ENCODE results near the gene ANAPC5.

The ANAPC5 gene

DNA sequence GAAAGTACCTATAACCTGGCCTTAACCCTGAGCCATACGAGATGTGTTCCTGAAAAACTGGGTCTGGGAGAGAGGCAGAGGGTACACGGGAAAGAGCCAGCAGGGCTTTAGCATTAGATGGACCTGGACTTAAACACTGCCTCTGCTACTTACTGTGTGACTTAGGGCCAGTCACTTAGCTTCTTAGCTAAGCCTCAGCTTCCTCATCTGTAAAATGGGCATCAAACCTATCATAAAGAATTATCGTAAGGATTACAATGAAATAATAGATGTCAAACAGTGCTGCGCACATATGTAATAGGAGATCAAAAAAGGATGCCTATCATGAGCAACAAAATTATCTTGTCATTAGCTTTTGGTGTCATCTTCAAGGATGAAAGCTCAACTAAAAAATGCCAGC lies 23.6 kb downstream of the ANAPC5 start:
- Histone ChIP-seq H2AFZ (no peak overlapping the region), H3K9ac (no peak overlapping the region), H3K27ac (no peak overlapping the region), H3K9me3 (ENCODE audit: control insufficient read depth, low read length) (no peaks in the 10 kb centered on the region), H3K4me2 (ENCODE audit: low read length) (no peak overlapping the region), H3K4me3 (ENCODE audit: low read depth, low read length) (no peak overlapping the region), H3K4me1 (no peaks in the 10 kb centered on the region), H3K27me3 (ENCODE audit: control insufficient read depth, insufficient read depth, low read length) (no peaks in the 10 kb centered on the region), H3K36me3 (ENCODE audit: control insufficient read depth, insufficient read depth, low read length) (no peaks in the 10 kb centered on the region), H3K79me2 (no peaks in the 10 kb centered on the region)
- TF ChIP-seq, protein P1, sequence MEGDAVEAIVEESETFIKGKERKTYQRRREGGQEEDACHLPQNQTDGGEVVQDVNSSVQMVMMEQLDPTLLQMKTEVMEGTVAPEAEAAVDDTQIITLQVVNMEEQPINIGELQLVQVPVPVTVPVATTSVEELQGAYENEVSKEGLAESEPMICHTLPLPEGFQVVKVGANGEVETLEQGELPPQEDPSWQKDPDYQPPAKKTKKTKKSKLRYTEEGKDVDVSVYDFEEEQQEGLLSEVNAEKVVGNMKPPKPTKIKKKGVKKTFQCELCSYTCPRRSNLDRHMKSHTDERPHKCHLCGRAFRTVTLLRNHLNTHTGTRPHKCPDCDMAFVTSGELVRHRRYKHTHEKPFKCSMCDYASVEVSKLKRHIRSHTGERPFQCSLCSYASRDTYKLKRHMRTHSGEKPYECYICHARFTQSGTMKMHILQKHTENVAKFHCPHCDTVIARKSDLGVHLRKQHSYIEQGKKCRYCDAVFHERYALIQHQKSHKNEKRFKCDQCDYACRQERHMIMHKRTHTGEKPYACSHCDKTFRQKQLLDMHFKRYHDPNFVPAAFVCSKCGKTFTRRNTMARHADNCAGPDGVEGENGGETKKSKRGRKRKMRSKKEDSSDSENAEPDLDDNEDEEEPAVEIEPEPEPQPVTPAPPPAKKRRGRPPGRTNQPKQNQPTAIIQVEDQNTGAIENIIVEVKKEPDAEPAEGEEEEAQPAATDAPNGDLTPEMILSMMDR (IDR thresholded peaks at IDR 0.05) = no peak

DNA sequence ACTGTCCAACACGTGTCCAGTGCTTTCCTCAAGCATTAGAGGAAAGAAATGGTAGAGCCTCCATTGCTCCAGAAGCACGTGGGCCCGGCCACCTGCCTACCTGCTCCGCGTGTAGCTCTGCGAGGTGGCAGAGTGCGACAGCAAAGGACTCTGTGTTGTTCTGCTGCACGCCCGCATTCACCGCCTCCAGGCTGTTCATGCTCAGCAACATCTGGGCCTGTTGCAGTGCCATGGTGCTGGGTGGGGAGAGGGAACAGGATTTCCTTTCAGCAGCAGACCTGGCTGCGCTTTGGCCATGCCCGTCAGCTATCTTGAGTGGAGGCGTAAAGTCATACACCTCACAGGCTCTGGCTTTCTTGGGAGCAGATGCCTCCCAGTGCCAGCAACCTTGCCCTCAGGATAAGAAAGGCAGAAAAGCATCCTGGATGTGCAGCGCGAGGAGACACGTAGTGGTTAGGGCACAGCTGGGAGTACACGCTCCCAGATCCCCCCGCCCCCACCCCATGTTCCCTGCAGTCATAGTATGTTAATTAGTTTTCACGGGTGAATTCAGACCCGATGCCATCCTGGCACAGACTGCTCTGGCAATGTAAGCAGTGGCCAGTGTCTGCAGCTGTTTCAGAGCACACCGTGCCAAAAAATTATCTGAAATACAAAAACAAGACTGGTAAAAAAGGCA lies 25.1 kb downstream of the ANAPC5 start:
- no peak overlapping the region for H3K9ac ChIP-seq

DNA sequence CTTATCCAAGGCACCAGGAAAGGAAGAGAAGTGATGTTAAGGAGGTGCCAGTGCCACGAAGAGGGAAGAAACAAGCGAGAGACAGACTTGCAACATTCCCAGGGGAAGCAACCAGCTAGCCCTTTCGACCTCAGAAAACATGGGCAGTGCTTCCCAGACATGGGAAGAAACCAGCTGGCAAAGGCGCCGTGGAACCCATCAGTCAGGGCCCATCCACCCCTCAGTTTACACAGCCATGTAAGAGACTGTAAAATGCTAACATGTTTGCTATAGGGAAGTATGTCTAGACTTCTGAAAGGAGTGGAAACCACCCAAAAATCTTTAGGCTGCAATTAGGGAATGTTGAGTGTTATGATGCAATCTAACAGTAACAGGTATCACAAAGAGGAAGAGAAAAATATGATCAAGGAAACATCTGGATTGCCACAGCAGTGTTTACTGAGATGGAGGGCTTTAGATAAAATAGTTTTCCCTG lies 26.3 kb downstream of the ANAPC5 start:
- no peaks in the 10 kb centered on the region for H3K9me3 ChIP-seq (ENCODE audit: control insufficient read depth, low read length)
- H3K4me2 ChIP-seq (ENCODE audit: low read length) = no peak overlapping the region
- no peak overlapping the region for H2AFZ ChIP-seq
- TF ChIP-seq, protein P1 (IDR thresholded peaks at IDR 0.05) = no peak
- H3K27ac ChIP-seq = no peak overlapping the region
- no peaks in the 10 kb centered on the region for H3K79me2 ChIP-seq
- H3K27me3 ChIP-seq (ENCODE audit: control insufficient read depth, insufficient read depth, low read length) = no peaks in the 10 kb centered on the region
- no peak overlapping the region for H3K9ac ChIP-seq
- H3K4me3 ChIP-seq (ENCODE audit: low read depth, low read length) = no peak overlapping the region
- no peaks in the 10 kb centered on the region for H3K36me3 ChIP-seq (ENCODE audit: control insufficient read depth, insufficient read depth, low read length)
- H3K4me1 ChIP-seq = no peaks in the 10 kb centered on the region

More for the DNA sequence above, 25.1 kb downstream of the ANAPC5 start:
- H3K9me3 ChIP-seq (ENCODE audit: control insufficient read depth, low read length) = no peaks in the 10 kb centered on the region
- TF ChIP-seq, protein P1 (IDR thresholded peaks at IDR 0.05) = no peak
- no peaks in the 10 kb centered on the region for H3K4me1 ChIP-seq
- H3K36me3 ChIP-seq (ENCODE audit: control insufficient read depth, insufficient read depth, low read length) = no peaks in the 10 kb centered on the region
- H3K27me3 ChIP-seq (ENCODE audit: control insufficient read depth, insufficient read depth, low read length) = no peaks in the 10 kb centered on the region
- H3K79me2 ChIP-seq = no peaks in the 10 kb centered on the region
- no peak overlapping the region for H3K4me3 ChIP-seq (ENCODE audit: low read depth, low read length)
- no peak overlapping the region for H3K4me2 ChIP-seq (ENCODE audit: low read length)
- no peak overlapping the region for H3K27ac ChIP-seq
- no peak overlapping the region for H2AFZ ChIP-seq

DNA sequence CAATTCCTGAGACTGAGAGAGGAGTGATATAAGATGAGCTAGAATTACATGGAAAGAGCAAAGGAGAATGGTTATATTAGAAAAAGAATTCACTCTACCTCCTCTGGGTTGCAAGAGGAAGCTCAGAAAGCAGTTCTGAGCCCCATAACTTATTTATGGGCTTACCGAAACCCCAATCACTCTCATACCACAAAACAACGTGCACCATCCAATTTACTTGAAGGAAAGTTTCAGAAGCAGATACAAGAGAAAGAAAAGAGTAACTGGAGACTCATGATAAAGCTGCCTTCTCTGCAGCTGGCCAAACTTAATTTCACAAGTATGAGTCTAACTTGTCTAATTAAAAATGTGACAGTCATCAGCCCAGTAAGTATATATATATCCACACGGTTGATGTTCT lies 28.3 kb downstream of the ANAPC5 start:
- no peaks in the 10 kb centered on the region for H3K9me3 ChIP-seq (ENCODE audit: control insufficient read depth, low read length)
- TF ChIP-seq, protein P1 (IDR thresholded peaks at IDR 0.05) = no peak
- H3K4me3 ChIP-seq (ENCODE audit: low read depth, low read length) = no peak overlapping the region
- no peaks in the 10 kb centered on the region for H3K4me1 ChIP-seq
- no peak overlapping the region for H3K27ac ChIP-seq
- H3K27me3 ChIP-seq (ENCODE audit: control insufficient read depth, insufficient read depth, low read length) = no peaks in the 10 kb centered on the region
- no peak overlapping the region for H2AFZ ChIP-seq
- H3K4me2 ChIP-seq (ENCODE audit: low read length) = no peak overlapping the region
- no peaks in the 10 kb centered on the region for H3K36me3 ChIP-seq (ENCODE audit: control insufficient read depth, insufficient read depth, low read length)
- no peak overlapping the region for H3K9ac ChIP-seq
- no peaks in the 10 kb centered on the region for H3K79me2 ChIP-seq

DNA sequence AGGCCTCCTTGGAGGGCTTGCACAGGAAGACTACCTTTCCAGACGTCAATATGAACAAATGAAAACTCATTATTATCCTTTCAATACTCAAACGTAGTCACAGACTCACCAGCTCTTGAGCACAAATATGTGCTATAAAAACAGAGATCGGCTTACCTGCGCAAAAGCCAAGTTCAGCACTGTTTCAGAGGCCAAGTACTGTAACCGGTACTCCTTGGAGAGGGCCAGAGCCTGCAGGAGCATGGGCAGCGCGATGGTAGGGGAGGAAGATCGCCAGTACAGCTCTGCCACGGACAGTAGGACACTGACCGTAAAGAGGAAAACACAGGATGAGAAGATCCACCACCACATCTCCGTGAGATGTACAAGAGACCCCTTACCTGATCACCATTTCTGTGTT lies 34.1 kb downstream of the ANAPC5 start:
- H2AFZ ChIP-seq = no peak overlapping the region
- H3K27me3 ChIP-seq (ENCODE audit: control insufficient read depth, insufficient read depth, low read length) = no peaks in the 10 kb centered on the region
- no peaks in the 10 kb centered on the region for H3K9me3 ChIP-seq (ENCODE audit: control insufficient read depth, low read length)
- TF ChIP-seq, protein P1 (IDR thresholded peaks at IDR 0.05) = no peak
- no peak overlapping the region for H3K4me2 ChIP-seq (ENCODE audit: low read length)
- H3K9ac ChIP-seq = no peak overlapping the region
- no peak overlapping the region for H3K4me3 ChIP-seq (ENCODE audit: low read depth, low read length)
- no peak overlapping the region for H3K27ac ChIP-seq
- no peaks in the 10 kb centered on the region for H3K79me2 ChIP-seq
- H3K36me3 ChIP-seq (ENCODE audit: control insufficient read depth, insufficient read depth, low read length) = no peaks in the 10 kb centered on the region
- H3K4me1 ChIP-seq = no peaks in the 10 kb centered on the region
